GM21619 (cell line): ENCODE results near the gene KRAS.

Experiments used
- ATAC-seq: cut with Tn5 transposase; IDR thresholded peaks from one replicate; pipeline ENCODE4 v1.9.1; 2021; ENCODE audit not compliant: unreplicated experiment

Gene KRAS

GRCh38 chr12:25197608-25198007 is 53.1 kb downstream of the KRAS start:
- no peak for ATAC-seq

GRCh38 chr12:25195056-25195971 is 55.4 kb downstream of the KRAS start, which contains the start of the genes DNAI7 and ETFRF1:
DNAI7 (minus strand) TSS chr12:25195160; CDS start chr12:25195078, 82 bp downstream.
ETFRF1 (plus strand) TSS chr12:25195237; CDS start chr12:25203957, 8,720 bp downstream.
- peak; percentile 86 for ATAC-seq

GRCh38 chr12:25194722-25195055 is 56.0 kb downstream of the KRAS start:
- no peak for ATAC-seq

- no peak for ATAC-seq
Measured at GRCh38 chr12:25194214-25194613, 56.5 kb downstream of the KRAS start.

- ATAC-seq: no peak
Measured at GRCh38 chr12:25190793-25191192, 59.9 kb downstream of the KRAS start.

GRCh38 chr12:25189656-25190055 is 61.1 kb downstream of the KRAS start:
- no peak for ATAC-seq

- ATAC-seq: no peak
Measured at GRCh38 chr12:25187781-25188180, 62.9 kb downstream of the KRAS start.

- ATAC-seq: peak; percentile 71
Measured at GRCh38 chr12:25186788-25187402, 63.8 kb downstream of the KRAS start.

- peak; percentile 60 for ATAC-seq
Measured at GRCh38 chr12:25186038-25186787, 64.5 kb downstream of the KRAS start.

GRCh38 chr12:25184132-25184531 is 66.6 kb downstream of the KRAS start:
- ATAC-seq: no peak

GRCh38 chr12:25182765-25183164 is 68.0 kb downstream of the KRAS start:
- no peak for ATAC-seq

- no peak for ATAC-seq
Measured at GRCh38 chr12:25162866-25163265, 87.9 kb downstream of the KRAS start.

GRCh38 chr12:25156061-25156460 is 94.7 kb downstream of the KRAS start:
- ATAC-seq: no peak

GRCh38 chr12:25155022-25155576 is 95.6 kb downstream of the KRAS start:
- ATAC-seq: peak; percentile 57
